ENCODE data around the gene RTL1.

RTL1 gene

DNA sequence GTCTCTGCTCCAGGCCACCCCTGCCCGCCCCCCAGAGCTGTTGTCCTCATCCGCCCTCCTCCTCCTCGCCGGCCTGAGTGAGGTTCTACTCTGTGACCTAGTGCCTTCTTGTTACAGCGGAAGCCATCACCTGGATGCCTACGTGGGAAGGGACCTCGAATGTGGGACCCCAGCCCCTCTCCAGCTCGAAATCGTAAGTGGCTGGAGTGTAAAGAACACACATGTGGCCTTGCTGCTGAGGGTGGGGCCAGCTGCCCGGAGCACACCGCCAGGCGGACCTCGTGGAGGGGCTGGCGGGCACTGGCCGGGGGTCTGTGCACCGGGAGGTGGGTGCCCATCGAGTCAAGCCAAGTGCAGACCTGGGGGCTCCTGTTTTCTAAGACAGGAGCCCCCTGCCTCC lies 58.2 kb downstream of the RTL1 start:
- no peak for DNase-seq

DNA sequence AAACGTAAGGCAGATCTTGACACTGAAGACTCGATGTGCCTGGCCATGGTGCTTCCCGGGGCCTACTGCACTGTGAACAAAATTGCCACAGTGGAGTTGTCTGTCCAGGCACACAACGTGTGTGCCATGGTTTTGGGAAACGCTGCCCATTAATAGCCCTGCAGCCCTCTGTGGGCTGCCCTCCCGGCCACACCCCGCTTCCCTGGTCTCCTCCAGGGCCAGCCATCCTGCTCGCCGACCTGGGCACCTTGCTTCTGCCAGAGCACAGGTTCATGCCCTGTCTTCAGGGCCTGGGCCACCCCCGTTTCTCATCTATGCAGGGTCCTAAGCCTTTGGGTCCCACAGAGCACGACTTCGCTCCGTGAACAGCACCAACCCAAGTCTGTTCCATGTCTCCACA lies 58.7 kb downstream of the RTL1 start:
- DNase-seq, result no peak

DNA sequence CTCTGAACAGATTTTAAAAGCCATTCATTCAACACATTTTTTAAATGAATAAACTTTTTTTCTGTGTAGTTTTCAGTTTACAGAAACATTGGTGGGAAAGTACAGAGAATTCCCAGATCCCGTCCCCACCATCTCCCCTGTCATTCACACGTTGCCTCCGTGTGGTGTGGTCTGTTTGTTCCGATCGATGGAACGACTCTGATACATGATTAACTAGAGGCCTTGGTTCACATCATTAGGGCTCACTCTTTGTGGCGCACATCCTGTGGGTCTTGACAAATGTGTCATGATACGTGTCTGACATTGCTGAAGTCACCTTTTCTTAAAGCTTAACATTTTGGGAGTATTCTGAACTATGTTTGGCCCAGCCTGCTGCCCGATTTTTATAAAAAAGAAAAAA lies 59.1 kb downstream of the RTL1 start:
- no peak for DNase-seq

DNA sequence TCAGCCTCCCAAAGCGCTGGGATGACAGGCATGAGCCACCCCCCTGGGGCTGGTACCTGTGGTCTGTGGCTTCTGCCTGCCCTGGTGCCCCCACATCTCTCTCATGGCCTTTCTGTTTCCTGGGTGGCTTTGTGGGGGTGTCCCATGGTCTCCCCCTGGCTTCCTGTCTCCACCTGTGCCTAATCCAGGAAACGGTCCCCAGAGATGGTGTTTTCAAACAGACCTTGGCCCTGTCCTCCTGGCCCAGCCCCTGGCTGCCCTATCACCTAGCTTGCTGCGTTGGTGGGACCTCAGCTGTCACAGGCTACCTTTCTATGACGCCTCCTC lies 59.5 kb downstream of the RTL1 start:
- DNase-seq, result no peak

DNA sequence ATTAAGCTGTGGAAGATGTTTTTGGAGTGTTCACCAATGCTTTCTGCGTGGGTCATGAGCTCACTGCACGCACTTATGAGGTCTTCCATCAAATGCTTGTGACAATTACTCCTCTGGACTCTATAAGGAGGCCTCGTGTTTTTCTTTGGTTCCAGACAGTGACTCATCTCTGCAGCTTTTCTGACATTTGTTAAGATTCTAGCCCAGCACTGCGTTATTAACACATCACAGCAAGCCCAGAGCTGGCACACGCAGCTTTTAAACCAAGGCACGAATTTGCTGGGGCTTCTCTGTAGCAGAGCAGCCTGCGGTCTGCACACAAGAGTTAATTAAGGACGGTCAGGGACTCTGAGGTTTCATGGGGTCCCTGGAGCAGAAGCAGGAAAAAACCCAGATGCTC lies 60.7 kb downstream of the RTL1 start:
- no peak for DNase-seq

DNA sequence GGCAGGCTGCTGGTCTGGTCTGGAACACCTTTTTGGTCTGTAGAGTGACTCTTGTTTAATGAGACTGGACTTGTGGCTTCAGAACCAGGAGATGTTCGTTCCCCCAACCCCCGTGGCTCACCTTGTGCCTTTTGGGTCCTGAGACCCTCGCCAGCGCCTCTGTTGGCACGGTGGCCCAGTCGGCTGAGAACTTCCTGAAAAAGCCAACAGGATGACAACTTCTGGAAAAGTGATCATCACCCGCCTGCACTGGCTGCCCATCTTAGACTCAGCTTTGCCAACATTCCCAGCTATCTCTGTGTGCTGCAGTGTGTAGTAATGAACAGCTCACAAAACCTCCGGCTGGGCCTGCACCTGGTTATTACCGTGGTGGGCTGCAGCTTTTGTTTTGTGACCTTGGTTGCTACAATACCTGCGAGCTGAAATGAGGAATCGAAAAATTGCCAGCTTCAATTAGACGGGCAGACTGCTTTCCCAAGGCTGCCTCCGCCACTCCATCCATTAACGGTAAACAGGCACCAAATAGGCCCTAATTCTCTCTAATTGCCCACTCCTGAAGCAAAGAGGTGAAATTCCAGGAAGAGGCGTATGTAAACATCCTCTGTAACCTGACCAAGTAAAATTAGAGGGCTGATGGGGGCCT lies 61.6 kb downstream of the RTL1 start:
- DNase-seq, result no peak

DNA sequence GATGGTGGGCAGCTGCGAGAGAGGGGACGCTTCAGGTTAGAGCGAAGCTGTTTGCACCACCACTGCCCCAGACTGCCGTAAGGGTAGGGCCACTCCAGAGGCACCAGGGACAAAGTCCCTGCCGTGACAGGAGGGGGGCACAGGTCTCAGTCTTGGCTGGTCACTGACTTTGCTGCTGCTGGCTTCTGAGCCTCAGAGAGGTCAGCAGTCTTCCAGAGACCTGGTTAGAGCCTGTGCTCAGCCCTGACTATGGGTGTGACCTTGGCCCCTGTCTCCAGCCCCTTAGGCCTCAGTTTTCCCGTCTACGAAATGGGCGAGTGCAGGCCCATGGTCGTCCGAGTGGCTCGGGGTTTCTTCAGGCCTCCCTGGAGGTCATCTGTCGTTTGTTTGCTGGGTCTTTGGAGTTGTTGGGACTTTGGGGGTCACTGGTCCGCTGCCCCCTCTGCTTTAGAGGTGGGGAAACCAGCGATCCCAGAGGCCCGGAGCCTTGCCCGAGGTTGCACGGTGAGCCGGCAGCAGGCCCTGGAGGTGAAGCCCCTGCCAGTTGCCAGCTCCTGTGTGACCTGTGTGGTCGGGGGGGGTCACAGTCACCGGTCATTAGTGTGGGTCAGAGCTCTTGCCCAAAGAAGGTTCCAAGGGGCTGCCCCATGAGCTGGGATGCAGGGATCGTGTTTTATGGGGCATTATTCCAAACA lies 62.3 kb downstream of the RTL1 start:
- DNase-seq, result no peak

DNA sequence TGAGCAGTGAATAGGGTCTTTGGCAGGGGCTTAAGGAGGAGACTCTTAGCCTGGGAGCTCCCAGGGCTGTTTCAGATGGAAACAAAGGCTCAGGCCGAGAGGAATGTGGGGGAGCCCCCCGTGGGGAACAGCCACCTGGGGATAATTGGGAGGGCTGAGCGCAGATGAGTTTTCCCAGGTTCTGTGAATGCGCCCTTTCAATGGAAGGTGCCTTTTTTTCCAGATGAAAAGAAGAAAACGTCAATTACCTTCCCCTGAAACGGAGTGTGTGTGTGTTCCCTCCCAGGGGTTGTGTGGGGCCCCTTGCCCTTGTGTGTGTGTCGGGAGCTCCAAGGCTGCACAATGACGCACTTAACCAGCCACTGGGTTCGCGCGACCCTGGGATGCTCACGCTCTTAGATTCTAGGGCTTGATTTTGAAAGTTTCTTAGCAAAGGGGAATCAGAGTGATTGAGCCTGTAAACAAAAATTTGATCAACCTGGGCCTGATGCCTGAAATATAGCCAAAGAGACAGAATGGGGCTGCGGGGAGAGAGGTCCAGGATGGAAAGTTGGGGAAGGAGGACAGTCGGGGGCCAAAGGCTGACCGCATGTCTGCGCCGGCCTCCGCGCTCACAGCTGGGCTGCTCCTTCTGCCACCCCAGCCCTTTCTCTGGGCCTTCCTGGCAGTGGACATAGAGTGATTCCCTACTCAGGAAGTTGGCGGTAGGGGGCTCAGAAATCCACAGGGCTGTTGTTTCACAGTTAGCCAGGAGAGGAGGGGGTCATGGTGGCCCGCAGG lies 63.0 kb downstream of the RTL1 start:
- no peak for DNase-seq

DNA sequence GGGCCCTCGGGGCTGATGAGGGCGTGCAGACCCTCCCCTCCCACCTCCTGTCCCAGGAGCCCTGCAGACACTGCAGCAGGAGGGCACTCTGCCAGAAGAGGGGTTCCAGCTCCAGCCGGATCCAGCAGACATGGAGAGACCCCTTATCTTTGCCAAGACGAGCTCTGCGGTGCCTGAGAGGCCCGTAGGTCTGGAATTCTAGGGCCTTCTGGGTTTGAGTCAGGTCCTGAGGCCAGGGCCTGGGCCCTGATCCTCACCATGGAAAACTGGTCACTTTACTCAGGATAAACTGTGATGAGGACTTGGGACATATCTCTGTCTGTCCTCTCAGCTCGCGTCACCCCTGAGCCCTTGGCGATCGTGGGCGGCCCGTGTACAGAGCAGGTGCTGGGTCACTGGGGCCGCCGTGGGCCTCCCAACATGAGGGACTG lies 63.8 kb downstream of the RTL1 start:
- DNase-seq, result no peak

DNA sequence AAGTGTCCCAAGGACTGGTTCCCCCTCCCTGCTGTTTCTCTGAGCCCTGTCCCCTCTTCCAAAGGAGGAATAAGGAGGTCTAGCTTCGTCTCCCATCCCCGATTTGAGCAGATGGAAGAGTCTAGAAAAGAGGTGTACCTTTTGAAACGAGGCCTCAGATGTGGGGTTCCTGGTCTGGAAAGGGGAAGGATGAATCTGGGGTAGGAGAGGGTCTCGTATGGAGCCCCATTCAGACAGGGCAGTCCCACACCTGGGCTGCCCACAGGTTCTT lies 64.3 kb downstream of the RTL1 start:
- no peak for DNase-seq

DNA sequence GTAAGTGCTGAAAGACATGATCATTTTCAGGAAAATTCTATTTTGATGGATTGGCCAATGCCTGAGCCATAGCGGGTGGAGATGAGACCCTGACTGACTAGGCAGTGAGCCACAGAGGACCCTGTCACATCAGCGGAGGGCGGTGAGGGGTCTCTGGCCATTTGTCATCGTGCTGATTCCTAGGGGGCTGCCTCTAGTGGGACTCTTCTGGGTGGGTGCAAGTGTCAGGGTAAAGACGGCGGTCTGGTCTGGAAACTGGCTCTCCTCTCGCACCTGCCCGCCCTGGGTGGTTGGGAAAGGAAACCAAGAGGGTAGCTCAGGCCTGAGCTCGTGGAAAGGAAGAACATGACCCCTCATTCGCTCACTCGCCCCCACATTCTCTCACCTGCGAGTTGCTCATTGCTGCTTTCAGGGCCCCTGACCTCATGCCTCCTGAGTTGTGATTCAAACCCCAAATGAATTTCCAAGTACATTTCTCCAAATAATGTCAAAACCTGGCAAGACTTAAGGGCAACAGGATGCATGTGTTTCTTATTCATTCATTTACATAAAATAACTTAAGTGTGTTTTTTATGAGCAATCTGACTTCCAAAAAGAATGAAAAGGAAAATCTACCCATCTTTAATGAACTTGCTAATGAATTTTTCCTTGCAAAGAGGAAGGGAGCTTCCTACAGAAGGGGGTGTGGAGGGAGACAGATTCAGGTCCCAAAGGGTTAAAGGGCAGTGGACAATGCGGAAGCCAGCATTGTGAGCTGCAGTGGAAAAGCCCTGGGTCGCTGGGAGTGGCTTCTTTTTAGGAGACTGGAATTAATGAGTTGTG lies 64.8 kb downstream of the RTL1 start:
- DNase-seq, result no peak

DNA sequence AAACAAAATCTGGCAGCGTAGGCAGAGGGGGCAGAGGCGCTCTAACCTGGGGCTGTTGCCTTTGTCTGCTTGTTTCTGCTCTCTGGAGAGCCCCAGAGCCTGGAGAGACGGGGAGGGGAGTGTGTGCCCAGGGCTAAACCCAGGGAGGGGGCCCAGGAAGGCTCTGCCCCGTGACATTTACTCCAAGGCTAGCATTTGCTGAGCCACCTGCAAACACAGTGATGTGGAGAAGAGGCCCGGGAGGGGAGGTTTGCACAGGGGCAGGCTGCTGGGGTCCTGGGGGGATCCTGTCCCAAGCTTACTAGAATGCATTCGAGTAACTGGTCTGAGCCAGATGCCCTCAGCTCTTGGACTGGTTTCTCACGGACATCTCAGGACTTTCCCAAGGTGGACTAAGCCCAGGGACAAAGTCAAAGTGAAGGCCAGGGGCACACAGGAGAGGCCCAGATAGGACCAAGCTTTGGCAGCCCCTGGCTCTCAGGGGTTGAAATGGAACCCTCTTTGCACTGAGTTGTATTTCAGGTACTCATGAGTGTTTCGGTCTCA lies 65.6 kb downstream of the RTL1 start:
- DNase-seq, result no peak

DNA sequence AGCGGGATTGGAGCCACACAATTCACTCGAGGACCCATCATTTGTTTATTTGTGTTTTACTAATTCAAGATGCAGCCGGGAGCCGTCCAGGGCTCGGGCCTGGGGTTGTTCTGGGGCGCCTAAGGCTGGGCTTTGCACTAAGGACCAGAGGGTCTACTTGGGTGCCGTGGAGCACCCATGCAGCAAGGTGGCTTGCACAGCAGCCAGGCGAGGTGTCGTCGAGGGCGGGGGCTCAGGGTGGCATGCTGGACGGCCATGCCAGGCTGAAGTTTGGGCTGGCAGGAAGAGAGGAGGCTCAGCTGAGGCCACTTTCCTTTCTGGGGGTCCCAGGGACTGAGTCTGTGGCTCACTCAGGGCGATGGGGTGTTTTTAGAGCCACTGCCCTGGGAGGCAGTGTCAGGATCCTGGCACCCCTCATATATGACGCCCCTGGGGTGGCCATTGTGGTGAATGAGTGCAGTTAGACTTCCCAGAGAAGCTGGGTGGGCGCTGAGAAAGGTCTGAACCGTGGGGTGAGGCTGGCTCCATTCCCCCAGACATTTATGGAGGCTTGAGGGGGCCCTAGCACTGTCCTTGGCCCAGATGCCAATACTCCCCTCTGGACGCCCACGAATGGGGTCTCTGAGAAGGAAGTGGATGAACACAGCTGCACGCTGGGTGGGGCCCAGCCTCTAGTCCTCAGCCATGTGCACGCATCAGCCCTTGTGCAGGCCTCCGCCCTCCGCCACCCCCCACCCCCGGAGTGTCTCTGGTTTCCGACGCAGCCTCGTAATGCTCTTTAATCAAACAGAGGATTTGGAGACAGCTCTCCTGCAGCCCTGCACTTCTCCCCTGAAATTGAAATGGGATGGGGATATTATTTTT lies 66.3 kb downstream of the RTL1 start:
- no peak for DNase-seq

DNA sequence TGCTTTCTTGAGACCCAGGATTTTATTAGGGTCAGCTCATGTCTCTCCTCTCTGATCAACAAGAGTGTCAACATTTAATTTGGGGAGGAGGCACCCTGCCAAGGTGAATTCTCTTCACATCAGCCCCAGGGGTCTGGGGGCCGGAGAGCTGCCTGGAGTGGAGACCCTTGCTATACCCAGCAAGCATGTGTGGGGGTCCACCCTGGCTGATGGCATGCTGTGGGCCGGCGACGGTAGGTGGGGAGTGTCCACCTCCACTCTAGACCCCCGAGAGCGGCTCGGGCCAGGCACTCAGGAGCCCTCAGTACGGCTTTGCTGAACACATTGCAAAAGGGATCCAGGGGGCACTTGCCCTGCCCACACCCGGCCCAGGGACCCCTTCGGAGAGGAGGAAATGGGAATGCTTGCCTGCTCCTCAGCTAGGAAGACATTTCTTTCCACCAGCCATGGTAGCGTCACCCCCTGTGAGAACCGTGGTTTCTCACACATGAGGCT lies 67.2 kb downstream of the RTL1 start:
- no peak for DNase-seq

DNA sequence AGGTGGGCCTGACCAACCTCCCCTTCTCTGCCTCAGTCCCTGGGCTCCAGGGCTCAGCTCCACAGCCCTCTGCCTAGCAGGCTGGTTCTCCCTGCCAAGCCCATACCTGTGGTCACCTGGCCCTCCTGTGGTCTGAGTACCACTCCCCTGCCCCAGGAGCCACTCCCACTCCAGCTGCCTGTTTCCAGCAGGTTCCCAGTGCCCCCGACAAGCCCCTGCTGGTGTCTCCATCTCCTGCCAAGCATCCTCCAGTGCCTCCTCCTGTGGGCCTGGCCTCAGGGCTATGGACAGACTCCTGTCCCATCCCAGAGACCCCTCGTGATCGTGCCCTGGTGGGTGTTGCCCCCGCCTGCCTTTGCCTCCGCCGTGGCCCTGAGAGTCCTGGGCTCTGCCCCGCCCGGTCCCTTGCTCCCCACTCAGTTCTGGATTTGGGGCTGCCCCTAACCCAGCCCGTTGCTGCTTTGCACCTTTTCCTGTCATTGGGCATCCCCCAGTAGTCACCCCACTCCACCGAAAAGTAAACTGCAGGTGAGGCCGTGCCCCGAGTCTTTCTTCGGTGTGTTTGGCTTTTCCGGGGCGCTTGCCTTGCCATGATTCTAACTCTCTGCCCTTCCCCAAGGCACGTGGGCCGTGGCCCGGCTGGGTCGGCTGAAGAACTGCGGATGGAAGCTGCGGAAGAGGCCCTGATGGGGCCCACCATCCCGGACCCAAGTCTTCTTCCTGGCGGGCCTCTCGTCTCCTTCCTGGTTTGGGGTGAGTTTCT lies 67.8 kb downstream of the RTL1 start:
- no peak for DNase-seq

DNA sequence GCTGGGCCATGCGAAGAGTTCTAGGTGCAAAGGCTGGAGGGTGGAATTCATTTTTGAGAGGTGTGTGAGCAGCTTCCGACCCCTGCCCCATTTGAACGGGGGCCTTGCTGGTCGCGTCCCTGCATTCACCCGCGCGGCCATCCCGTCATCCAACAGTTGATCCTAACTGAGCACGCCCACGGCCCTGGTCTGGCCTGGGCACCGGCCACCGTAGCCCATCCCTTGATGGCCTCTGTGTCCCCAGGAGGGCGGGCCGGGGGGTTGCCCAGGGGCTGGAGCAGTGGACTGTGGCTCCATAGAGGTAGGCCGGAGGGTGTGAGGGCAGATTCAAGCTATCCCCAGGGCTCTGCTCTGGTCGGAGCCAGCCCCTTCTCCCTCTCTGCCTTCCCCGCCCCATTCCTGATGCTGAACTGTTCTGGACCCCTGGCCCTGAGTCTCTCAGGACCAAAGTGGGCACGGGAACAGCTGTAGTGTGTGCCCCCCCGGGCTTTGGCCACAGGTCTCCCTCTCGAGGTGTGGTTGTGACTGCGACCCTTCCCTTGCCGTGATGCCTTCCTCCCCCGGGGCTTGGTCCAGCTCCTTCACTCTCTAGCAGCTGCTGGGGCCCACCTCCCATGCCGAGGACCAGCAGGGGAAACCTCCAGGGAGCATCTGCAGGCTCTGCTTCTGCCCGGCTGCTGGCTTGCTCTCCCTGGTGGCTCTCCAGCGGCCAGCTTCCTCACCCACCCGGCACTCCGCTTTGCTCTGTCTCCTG lies 68.6 kb downstream of the RTL1 start:
- no peak for DNase-seq

DNA sequence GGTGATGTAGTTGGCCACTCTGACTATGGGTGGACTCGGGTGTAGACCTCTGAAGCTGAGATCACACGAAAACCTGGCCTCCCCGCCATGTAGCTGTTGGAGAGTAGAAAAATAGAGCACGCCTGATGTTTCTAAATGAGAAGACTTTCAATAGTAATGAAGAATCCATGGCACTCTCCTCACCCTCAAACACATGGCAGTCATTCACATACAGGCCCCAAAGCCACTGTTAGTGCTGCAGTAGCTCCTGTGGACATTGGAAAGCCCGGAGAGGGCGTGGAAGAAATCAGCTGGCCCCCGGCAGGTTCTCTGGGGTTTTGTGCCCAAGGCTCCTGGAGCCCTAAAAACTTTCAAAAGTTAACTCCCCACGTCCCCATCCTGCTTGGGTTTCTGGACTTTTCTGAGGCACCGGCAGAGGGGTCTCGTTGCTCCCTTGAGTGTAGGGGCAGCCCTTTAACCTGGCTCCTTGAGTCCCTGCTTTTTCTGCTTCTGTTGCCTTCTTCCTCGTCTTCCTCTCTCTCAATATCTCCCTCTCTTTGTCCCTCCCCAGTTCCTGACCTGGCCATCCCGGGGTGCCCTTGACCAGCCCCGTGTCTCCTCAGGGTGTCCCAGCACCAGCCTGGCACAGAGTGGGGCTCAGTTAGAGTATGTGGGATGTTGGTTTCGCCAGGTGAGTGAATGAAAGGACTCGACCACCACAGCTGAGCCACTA lies 69.3 kb downstream of the RTL1 start:
- DNase-seq, result no peak

DNA sequence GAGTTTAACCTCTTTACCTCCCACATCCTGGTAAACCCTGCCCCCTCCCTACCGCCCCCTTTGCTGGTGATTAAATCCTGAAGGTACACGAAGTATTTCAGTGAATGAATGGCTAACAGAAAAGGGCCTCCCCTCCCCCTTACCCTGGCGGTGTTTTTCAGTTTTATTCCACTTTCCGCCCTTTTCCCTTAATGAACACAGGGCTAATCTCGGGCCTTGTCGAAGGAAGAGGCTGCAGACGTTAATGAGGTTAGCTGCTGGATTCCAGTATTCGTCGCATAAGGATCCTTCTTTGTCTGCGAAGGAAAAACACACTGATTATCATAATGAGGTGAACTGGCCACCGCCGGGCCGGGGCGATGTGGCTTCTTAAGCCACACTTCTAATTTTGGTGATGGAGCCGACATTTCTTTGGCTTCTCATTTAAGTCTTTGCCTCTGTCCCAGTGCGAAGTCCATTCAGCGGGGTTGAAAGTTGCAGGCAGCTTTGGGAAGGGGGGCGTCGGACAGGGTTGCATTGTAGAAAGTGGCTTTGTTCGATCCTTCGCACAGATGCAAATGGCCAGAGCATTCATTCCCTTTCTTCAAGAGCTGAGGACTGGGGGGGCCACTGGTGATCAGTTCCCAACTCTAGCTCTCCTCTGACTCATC lies 71.1 kb downstream of the RTL1 start:
- no peak for DNase-seq

DNA sequence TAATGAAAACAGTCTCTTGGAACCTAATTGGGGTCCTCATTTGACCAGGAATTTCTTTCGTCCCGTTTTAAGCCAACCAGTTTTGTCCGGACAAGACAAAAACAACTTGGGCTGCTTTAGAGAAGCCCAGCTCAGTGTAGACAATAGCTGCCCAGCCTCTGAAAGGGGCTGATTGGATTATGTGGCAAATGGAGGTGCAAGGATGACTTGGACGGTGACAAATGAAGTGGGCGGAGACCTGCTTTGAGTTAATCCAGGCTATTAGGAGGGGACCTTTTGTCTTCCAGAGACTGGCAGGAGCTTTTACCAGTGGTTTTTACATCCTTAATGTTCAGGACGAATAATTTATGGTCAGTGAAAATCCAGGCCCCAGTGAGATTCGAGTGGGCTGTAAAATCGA lies 72.8 kb downstream of the RTL1 start:
- no peak for DNase-seq

Data from DMS 273 treated with DMSO at 0.1 percent for 48 hours (cell line).